Skeletal muscle satellite cell (primary cell): ENCODE data around the gene CASP2. TPM values are rescaled to one million over a fixed set of nuclear protein-coding genes. Genes with fewer than 3 reads are reported as not detected.

Experiments
- small RNA-seq: library from RNA; depleted of rRNA; stranded (forward); fragments of <200 nt; gene quantifications from one replicate; pipeline ENCODE3, GENCODE V24; 2012

CASP2 gene

Small RNA genes within 50 kb of the gene (small RNA-seq; reads per million reads assigned to genes)
- not detected for gene RN7SL481P
- gene RN7SL535P, result not detected
